ENCODE measurements around the gene BHLHE41. TPM values are rescaled to one million over a fixed set of nuclear protein-coding genes. Genes with fewer than 3 reads are reported as not detected.

BHLHE41 gene
- total and polyA plus RNA-seq, 9 of the 15 experiments (the other 6 are each of a cell fraction or from before 2014, with no cell fraction given) = not detected

DNA sequence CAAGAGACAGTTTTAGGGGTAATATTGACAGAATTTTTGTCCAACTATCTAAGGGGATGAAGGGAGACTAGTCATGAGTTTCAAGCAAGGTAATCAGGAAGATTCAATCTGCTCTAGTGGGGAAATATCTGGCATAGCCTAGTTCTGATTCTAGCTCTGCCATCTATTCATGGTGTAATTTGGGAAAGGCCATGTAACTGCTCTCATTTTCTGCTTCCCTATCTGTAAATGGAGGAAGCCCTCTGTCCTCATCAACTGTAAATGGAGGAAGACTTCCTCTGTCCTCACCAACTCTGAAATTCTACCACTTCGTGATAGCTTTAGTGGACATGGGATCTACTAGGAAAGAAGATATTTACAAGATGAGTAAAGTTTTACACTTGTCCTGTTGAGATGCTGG lies 37.9 kb downstream of the BHLHE41 start:
- TF ChIP-seq HDAC1 (IDR thresholded peaks at IDR 0.05) (no peak), CREM (IDR thresholded peaks at IDR 0.05; ENCODE audit: low read depth) (no peak), RNF2 (IDR thresholded peaks at IDR 0.05) (no peak), EP300 (IDR thresholded peaks at IDR 0.05; ENCODE audit: low read length) (no peak)
- CTCF ChIA-PET (ENCODE audit: low intra/inter-chr PET ratio) = no interaction called here
- Histone ChIP-seq H3K36me3 (ENCODE audit: control insufficient read depth, insufficient read depth, low read length) (no peaks in the 10 kb centered on the region), H3K9ac (ENCODE audit: insufficient read depth in 1 of 2, low read depth in 2 of 2, low read length in 2 of 2) (no peak overlapping the region), H3K27ac (ENCODE audit: extremely low read depth, low read depth, low read length) (no peak overlapping the region), H3K4me1 (replicated peaks in 1 of 2; ENCODE audit: control insufficient read depth in 2 of 2, insufficient read depth in 2 of 2, low read length in 2 of 2) (no peaks in the 10 kb centered on the region), H4K20me1 (replicated peaks; ENCODE audit: control insufficient read depth, insufficient read depth, low read length) (no peaks in the 10 kb centered on the region), H3K27me3 (ENCODE audit: control insufficient read depth in 2 of 2, insufficient read depth in 2 of 2, low read length in 2 of 2) (peaks cover 4 to 6% of the 10 kb centered on the region in 2 experiments; a peak in 3 of 5 replicates), H2AFZ (ENCODE audit: low read depth, low read length) (no peak overlapping the region), H3K4me2 (ENCODE audit: insufficient read depth, low read length) (no peak overlapping the region), H3K9me1 (ENCODE audit: control insufficient read depth, insufficient read depth, low read length) (no peaks in the 10 kb centered on the region), H3K4me3 (no peak overlapping the region), H3K9me3 (replicated peaks; ENCODE audit: control insufficient read depth, insufficient read depth, low read depth, low read length) (no peaks in the 10 kb centered on the region), H3K79me2 (ENCODE audit: control insufficient read depth, insufficient read depth, low read length) (no peaks in the 10 kb centered on the region)
- WGBS (ENCODE audit: insufficient coverage, low coverage, missing lambda C conversion rate) = 0% methylated on average over 1 of the region's 1 CpG
- FAIRE-seq (no peak), DNase-seq (ENCODE audit: extremely low read depth in 1 of 4, low spot score in 3 of 4) (no peak), ATAC-seq (no peak)
- no TSS peak for BruUV-seq (replicated peaks)
- in situ Hi-C loops (cut with MboI) (no loop called here), intact Hi-C loops (cut with micrococcal nuclease) (no loop called here)
- POLR2A ChIA-PET = no interaction called here

DNA sequence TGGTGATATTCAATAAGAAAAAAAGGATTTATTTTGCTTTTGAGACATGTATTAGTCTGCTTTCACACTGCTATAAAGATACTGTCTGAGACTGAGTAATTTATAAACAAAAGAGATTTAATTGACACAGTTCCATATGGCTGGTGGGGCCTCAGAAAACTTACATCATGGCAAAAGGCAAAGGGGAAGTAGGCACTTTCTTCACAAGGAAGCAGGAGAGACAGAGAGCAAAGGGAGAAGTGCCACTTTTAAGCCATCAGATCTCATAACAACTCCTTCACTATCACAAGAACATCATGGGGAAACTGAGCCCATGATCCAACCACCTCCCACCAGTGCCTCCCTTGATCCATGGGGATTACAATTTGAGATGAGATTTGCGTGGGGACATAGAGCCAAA lies 43.9 kb downstream of the BHLHE41 start:
- Histone ChIP-seq H3K4me2 (ENCODE audit: insufficient read depth, low read length) (no peak overlapping the region), H4K20me1 (replicated peaks; ENCODE audit: control insufficient read depth, insufficient read depth, low read length) (no peaks in the 10 kb centered on the region), H2AFZ (ENCODE audit: low read depth, low read length) (no peak overlapping the region), H3K79me2 (ENCODE audit: control insufficient read depth, insufficient read depth, low read length) (no peaks in the 10 kb centered on the region), H3K9ac (ENCODE audit: insufficient read depth in 1 of 2, low read depth in 2 of 2, low read length in 2 of 2) (no peak overlapping the region), H3K9me3 (replicated peaks; ENCODE audit: control insufficient read depth, insufficient read depth, low read depth, low read length) (no peaks in the 10 kb centered on the region), H3K27ac (ENCODE audit: extremely low read depth, low read depth, low read length) (no peak overlapping the region), H3K36me3 (ENCODE audit: control insufficient read depth, insufficient read depth, low read length) (no peaks in the 10 kb centered on the region), H3K4me3 (no peak overlapping the region), H3K27me3 (ENCODE audit: control insufficient read depth in 2 of 2, insufficient read depth in 2 of 2, low read length in 2 of 2) (no peaks in the 10 kb centered on the region), H3K9me1 (ENCODE audit: control insufficient read depth, insufficient read depth, low read length) (no peaks in the 10 kb centered on the region), H3K4me1 (replicated peaks in 1 of 2; ENCODE audit: control insufficient read depth in 2 of 2, insufficient read depth in 2 of 2, low read length in 2 of 2) (no peaks in the 10 kb centered on the region)
- 0% methylated on average over 1 of the region's 1 CpG for WGBS (ENCODE audit: insufficient coverage, low coverage, missing lambda C conversion rate)
- ChIA-PET POLR2A (no interaction called here), CTCF (ENCODE audit: low intra/inter-chr PET ratio) (no interaction called here)
- no peak for TF ChIP-seq ZNF165 (CRISPR knock-in tag; IDR thresholded peaks at IDR 0.05; ENCODE audit: borderline replicate concordance)
- TF ChIP-seq, protein P1, sequence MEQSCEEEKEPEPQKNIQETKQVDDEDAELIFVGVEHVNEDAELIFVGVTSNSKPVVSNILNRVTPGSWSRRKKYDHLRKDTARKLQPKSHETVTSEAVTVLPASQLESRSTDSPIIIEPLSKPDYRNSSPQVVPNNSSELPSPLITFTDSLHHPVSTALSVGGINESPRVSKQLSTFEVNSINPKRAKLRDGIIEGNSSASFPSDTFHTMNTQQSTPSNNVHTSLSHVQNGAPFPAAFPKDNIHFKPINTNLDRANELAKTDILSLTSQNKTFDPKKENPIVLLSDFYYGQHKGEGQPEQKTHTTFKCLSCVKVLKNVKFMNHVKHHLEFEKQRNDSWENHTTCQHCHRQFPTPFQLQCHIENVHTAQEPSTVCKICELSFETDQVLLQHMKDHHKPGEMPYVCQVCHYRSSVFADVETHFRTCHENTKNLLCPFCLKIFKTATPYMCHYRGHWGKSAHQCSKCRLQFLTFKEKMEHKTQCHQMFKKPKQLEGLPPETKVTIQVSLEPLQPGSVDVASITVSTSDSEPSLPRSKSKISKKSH (CRISPR knock-in tag; IDR thresholded peaks at IDR 0.05) = no peak
- no peak for TF ChIP-seq ZNF224 (CRISPR knock-in tag; IDR thresholded peaks at IDR 0.05)
- TF ChIP-seq ZFP30 (CRISPR knock-in tag; IDR thresholded peaks at IDR 0.05; ENCODE audit: borderline replicate concordance) = no peak
- in situ Hi-C loops (cut with MboI) = no loop called here
- BruUV-seq (replicated peaks) = no TSS peak
- DNase-seq (ENCODE audit: extremely low read depth in 1 of 4, low spot score in 3 of 4) (no peak), ATAC-seq (no peak), FAIRE-seq (no peak)
- intact Hi-C loops (cut with micrococcal nuclease) = no loop called here

All from K562 (cell line).